Measurements from ENCODE around the gene JAM2.

The JAM2 gene

GRCh38 chr21:25722631-25723030, 83.6 kb downstream of the JAM2 start:
- no peak for DNase-seq

DNA sequence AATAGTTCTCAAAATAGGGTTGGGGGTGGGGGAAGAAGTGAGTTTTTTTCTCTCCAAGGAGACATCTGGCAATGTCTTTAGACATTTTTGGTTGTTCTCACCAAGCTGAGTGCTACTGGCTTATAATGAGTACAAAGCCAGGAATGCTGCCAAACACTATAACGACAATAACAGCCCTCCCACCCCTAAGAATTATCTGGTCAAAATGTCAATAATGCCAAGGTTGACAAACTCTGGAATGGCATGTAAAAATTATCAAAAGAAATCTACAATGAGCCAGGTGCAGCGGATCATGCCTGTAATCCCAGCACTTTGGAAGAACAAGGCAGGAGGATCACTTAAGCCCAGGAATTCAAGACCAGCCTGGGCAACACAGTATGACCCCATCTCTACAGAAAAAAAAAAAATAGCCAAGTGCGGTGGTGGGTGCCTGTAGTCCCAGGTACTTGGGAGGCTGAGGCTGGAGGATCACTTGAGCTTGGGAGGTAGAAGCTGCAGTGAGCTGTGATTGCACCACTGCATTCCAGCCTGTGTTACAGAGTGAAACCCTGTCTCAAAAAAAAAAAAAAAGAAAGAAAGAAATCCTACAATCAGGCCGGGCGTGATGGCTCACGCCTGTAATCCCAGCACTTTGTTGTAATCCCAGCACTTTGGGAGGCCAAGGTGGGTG, 93.2 kb downstream of the JAM2 start:
- DNase-seq, result no peak

DNA sequence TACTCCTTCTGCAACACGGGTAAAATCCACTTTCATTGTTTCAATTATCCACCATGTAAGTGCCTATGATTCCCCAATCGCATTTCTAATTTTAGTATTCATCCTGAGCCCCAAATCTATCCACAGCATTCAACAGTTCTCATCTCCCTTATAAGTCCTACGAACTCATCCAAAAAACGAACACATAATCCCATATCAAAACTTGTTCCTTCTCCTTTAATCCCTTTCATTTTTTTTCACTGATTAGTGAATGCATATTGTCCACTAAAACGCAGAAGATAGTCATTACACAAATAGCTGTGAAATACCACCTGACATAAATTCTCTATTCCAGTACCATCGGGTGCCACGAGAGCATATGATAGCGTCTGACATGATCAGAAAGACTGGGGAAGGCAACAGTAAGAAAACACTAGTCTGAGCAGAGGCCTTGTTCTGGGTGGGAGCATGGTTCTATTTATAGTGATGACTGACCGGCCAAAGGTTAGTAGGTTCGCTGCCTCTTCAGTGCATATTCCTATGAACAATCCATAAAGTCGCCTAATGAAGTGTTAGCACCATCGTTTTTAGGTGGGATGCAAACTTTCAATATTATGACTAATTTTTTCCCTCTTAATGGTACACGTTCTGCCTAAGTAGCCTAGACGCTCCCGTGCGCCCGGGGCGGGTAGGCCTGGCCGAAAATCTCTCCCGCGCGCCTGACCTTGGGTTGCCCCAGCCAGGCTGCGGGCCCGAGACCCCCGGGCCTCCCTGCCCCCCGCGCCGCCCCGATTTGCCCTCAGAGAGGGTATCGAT, 95.0 kb downstream of the JAM2 start:
- no peak for DNase-seq

DNA sequence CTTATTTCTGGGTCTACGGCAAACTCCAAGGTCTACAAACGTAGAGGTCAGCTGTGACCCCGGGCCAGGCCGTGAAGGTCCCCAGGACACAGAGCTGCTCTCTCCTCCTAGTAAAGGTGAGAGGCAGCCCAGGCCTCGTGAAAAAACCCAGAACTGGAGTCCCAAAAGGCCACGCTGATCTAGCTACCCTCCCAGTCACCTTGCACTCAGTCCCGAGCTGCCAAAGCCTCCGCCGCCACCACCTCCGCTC, 95.5 kb downstream of the JAM2 start:
- DNase-seq, result no peak

GRCh38 chr21:25734904-25735645, 96.0 kb downstream of the JAM2 start, which contains the start of the genes ATP5PF and GABPA:
ATP5PF (minus strand) TSS chr21:25734904; CDS start chr21:25729794, 5,110 bp downstream.
GABPA (plus strand) TSS chr21:25734972; CDS start chr21:25741599, 6,627 bp downstream.
- peak; percentile 98 for DNase-seq

GRCh38 chr21:25735646-25736597, 96.9 kb downstream of the JAM2 start:
- DNase-seq, result peak; percentile 71

GRCh38 chr21:25737421-25737820, 98.4 kb downstream of the JAM2 start:
- DNase-seq, result no peak

GRCh38 chr21:25742900-25743299, 103.8 kb downstream of the JAM2 start:
- DNase-seq, result no peak

DNA sequence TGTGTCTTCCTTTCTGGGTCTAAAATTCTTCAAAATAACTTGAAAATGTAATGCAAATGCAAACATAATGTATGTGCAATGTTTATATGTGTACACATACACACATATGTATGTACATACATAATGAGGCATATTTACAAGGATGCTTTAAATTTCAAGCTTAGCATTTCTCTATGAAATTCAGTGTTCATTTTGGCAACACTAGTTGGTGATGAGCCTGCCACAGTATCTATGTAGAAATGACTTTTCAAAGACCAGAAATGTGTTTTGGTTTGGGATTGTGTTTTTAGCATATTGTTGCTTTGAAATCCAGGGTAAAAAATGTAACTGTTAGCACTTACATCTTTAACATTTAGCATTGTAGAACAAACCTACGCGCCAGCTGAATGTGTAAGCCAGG, 105.8 kb downstream of the JAM2 start:
- DNase-seq, result no peak

- no peak for DNase-seq
These were observed 111.0 kb downstream of the JAM2 start for GRCh38 chr21:25750085-25750484.

- DNase-seq, result no peak
These were observed 113.4 kb downstream of the JAM2 start for GRCh38 chr21:25752416-25752815.

DNA sequence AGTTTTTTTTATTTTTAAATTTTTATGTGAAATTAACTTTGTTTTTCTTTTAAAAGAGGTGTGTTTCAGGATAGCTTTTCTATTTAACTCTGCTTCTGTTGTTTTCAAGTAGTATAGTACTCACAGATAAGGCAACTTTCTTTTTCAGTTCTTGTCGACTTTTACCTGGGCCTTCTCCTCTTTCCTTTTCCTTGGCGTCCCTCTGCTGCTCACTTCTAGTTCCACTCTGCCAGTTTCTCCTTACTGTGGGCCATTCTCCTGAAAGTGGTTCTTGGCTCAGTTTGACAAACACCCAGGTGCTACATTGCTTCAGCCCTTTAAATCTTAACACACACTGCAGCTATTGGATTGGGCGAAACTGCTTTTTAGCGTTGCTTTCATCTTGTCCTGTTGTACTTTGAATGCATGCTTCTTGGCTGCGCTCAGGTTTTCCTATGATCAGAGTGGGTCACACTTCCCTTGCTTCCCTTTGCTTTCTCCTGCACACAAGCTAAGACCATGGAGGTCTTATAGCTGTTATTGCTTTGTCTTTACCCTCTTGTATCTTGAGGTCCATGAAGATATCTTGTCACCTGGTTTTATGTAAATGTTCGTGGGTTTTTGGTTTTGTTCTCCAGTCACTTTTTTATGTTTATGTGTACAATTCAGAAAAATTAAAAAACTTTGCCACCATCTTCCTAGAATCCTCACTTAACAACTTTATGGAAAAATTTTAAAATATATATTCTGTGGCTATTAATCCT, 117.3 kb downstream of the JAM2 start:
- no peak for DNase-seq

- no peak for DNase-seq
These were observed 118.5 kb downstream of the JAM2 start for GRCh38 chr21:25757531-25757930.

GRCh38 chr21:25759573-25759972, 120.5 kb downstream of the JAM2 start:
- no peak for DNase-seq

DNA sequence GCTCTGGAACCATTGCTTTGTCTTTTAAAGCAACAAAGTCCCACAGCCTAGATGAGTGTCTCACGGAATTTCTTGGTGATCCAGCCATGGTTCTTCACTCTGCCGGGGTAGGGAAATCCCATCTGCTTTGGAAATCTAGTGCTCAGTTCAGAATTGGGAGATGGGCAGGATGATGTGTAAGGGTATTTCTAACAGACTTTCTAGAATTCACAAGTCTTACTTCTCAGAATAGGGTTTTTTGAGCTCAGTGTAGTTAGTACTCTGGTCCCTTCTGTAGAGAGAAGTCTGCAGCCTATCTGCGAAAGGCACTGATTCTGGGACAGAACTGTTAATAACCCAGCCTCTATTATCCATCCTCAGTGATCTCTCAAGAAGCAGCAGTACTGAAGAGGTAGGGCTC, 121.0 kb downstream of the JAM2 start:
- no peak for DNase-seq

- no peak for DNase-seq
These were observed 121.6 kb downstream of the JAM2 start for GRCh38 chr21:25760677-25761076.

GRCh38 chr21:25764065-25764464, 125.0 kb downstream of the JAM2 start:
- DNase-seq, result no peak
